RPMI7951 (cell line): ENCODE measurements around the gene BMERB1. TPM values are rescaled to one million over a fixed set of nuclear protein-coding genes. Genes with fewer than 3 reads are reported as not detected.
"Not testable (repeated sequence)": the region's sequence is repeated elsewhere in the genome, so short reads cannot be mapped to it uniquely, and the experiment has no call there.

ENCODE experiments used
- DNase-seq: peaks from one replicate; pipeline ENCODE4 v3.0.0-alpha.2; 2012; ENCODE audit warnings: low read depth
- total RNA-seq: library from RNA; depleted of rRNA; stranded (reverse); fragments of >200 nt; shearing (Covaris generic); gene quantifications from 2 replicates; pipeline ENCODE4 v1.2.3, GENCODE V29; 2014

BMERB1 gene
- total RNA-seq, 1 experiment from 2014 or later = 21.1 TPM

GRCh38 chr16:15523092-15523541, 88.7 kb downstream of the BMERB1 start:
- no peak for DNase-seq

GRCh38 chr16:15523939-15524338, 89.6 kb downstream of the BMERB1 start:
- no peak for DNase-seq

GRCh38 chr16:15524966-15525365, 90.6 kb downstream of the BMERB1 start:
- DNase-seq = no peak

- DNase-seq = no peak
Measured at GRCh38 chr16:15526097-15526496, 91.7 kb downstream of the BMERB1 start.

DNA sequence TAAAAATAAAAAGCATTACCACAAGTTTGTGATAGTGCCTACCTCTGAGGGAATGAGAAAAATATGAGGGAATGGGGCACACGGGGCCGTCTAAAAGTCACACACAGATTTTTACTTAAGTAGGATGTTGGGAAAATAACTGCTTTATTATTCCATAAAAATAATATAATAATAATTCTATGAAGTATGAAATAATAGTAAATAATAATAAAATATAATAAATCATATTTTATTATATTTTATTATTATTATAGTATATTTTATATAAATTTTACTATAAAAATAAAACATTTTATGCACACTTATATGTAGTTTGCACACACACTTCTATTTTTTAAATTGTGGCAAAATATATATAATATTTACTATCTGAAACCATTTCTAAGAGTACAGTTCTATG, 92.3 kb downstream of the BMERB1 start:
- DNase-seq = no peak

DNA sequence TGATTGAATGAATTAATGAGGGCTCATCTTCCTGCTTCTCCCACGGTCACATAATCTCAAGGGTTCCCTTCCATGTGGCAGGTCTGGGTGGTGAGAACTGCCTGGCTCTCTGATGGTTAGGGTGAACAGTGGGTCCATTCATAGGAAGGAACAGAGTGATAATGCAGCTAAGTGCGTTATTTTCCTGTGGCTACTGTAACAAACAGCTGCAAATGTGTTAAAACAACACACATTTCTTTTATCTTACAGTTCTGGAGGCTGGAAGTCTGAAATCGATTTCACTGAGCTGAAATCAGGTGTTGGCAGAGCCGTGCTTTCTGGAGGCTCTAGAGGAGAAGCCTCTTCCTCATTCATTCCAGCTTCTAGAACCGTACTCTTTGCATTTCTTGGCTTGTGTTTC, 95.3 kb downstream of the BMERB1 start:
- DNase-seq = no peak

GRCh38 chr16:15530085-15530484, 95.7 kb downstream of the BMERB1 start:
- no peak for DNase-seq

DNA sequence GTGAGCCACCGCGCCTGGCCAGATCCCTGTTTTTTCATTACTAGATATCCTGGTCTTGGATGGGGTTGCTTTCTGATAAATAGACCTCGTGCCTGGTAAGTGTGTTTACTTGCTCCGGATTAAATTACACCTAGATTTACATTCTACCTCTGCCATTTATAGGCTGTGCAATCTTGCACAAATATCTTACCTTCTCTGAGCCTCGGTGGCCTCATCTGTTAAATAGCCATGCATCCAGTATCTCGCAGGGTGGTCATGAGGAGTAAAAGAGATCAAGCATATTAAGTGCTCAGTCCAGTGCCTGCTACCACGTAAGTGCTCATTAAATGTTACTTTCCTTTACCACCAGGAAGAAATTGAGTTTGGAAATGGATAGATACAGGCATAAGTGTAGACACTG, 98.4 kb downstream of the BMERB1 start:
- DNase-seq = no peak

DNA sequence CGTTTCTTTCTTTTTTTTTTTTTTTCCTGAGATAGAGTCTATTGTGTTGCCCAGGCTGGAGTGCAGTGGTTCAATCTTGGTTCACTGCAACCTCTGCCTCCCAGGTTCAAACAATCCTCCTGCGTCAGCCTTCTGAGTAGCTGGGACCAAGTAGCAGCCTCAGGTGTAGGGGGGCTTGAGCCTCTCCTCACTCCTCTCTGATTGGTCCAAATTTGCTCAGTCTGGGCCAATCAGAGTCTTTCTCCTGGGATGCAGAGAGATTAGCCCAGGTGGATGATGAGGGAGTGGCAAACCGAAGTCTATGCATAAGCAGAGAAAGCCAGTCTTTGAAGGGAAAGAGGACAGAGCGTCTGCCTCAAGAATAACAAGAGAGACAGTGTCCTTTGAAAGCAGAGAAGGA, 99.0 kb downstream of the BMERB1 start:
- DNase-seq = no peak

GRCh38 chr16:15535772-15536171, 101.4 kb downstream of the BMERB1 start:
- DNase-seq = no peak

GRCh38 chr16:15536843-15537242, 102.5 kb downstream of the BMERB1 start:
- no peak for DNase-seq

- no peak for DNase-seq
Measured at GRCh38 chr16:15538507-15538906, 104.1 kb downstream of the BMERB1 start.

DNA sequence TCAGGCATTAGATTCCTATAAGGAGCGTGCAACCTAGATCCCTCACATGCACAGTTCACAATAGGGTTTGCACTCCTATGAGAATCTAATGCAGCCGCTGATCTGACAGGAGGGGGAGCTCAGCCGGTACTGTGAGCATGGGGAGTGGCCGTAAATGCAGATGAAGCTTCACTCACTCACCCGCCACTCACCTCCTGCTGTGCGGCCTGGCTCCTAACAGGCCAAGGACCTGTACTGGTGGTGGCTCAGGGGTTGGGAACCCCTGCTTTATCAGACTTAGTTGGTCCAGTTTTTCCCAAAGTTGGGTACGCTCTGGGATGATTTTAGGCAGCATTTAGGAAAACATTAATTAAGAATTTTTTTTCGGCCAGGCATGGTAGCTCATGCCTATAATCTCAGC, 104.8 kb downstream of the BMERB1 start:
- no peak for DNase-seq

GRCh38 chr16:15542261-15542660, 107.9 kb downstream of the BMERB1 start:
- no peak for DNase-seq

DNA sequence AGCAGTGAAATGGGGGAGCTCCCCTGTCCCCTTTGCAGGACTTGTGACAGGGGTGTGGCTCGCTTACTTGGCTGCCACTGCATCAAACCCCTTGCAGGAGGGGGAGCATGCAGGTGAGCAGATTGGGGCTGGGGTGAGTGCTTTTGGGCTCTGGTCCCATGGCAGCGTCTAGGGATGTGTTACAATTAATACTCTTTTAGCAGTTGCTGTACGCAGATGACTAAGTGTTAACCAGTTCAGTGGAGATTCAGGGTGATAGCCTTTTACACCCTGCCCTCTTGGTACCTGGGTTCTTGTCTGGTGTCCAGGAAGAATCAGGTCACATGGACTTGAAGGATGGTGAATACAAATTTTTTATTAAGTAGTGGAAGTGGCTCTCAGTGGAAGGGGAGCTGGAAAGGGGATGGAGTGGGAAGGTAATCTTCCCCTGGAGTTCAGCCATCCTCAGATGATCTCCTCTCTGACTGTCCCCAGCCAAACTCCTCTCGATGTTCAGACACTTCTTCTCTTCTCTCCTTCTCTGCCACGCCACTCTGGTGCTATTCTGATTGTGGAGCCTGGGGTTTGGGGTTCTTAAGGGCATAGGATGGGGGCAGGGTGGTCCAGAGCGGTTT, 108.5 kb downstream of the BMERB1 start:
- DNase-seq = no peak

DNA sequence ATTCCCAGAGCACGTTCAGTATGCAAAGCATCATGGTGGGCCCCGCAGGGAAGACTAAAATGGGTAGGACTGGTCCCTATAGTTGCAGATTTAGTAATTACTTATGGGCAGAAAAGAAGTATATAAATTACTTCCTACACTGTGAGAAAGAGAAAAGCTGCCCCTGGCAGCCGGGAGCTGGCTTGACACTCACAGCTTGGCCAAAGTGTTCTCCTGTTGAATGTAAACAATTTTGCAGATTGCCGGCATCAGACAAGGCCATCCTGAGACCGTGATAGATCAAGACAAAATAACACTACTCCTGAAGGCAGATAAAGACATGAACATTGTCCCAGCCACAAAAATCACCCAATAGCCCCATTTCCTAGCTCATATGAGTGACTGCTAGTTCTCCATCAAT, 110.0 kb downstream of the BMERB1 start:
- DNase-seq = no peak

DNA sequence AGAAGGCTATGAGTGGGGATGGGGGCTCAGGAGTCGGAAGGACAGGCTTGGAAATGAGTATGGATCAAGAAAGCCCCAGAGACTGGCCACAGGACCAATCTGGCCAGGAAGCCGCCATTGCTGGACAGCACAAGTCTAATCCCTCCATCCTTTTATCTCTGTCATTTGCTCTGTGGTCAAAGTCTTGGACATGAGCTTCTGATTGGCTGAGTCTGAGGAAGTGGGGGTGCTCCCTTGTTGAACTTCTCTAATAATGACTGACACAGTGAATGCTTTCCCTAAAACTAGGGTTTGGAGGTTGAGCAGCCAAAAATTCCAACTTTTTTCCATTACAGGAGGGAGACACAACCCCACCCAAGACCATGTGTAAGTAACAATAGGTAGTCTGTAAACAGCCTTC, 111.2 kb downstream of the BMERB1 start:
- no peak for DNase-seq

- DNase-seq = not testable (repeated sequence)
Measured at GRCh38 chr16:15547072-15547767, 112.8 kb downstream of the BMERB1 start.

- DNase-seq = no peak
Measured at GRCh38 chr16:15547768-15548096, 113.3 kb downstream of the BMERB1 start.

- DNase-seq = no peak
Measured at GRCh38 chr16:15548482-15548891, 114.1 kb downstream of the BMERB1 start.

DNA sequence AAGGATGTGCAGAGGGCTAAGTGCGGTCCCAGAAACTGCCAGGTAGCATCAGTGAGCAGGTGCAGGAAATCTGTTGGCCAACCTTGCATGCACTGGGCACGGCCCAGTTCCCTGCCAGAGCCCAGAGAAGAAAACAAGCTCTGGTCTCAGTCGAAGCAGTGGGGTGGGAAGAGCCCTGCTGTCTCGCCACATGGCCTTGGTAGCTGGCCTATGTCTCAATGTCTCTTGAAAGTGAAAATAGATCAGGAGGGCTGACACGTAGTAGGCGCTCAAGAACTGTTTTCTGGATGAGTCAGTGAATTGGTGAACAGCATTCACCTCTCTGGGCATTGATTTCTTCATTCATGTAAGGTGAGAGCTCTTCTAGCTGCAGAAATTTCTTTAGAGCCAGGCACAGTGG, 118.1 kb downstream of the BMERB1 start:
- no peak for DNase-seq

DNA sequence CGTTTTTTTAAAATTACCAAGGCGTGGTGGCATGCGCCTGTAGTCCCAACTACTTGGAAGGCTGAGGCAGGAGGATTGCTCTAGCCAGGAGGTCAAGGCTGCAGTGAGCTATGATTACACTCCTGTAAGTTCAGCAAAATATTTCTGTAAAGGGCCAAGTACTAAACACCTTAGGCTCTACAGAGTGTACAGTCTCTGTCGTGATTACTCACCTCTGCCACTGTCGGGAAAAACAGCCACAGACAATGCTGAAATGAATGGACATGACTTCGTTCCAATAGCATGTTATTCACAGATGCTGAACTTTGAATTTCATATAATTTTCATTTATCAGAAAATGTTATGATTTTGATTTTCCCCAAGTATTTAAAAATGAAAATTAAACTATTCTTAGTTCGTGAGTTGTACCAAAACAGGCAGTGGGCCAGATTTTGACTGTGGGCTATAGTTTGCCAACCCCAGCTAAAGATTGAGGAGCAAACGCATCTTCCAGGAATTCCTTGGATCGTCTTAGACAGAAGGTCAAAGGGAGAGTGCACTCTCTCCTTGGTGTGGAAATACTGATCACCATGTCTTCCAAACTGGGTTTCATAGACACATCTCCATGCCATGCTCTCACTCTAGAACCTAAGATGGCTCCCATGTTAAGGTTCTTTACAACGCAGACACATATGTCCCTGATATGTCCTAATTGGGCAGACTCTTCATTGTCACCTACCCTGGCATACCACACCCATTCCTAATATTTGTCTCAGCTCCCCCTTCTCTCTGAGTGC, 119.1 kb downstream of the BMERB1 start:
- DNase-seq = no peak

DNA sequence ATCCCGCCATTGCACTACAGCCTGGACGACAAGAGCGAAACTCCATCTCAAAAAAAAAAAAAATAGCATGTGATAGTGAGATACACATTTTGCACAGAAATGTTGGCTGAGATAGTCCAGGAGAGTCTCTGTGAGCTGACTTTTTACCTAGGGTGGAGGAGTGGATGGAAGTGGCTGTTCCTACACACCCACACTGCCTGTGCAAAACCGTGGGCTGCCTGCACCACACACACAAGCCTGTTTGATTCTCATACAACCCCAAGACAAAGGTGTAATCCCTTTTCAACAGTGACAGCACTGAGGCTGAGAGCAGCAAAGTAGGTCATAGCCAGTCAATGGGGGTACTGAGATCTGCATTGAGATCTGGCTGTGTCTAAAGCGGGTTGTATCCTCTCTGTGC, 121.7 kb downstream of the BMERB1 start:
- DNase-seq = no peak
